ENCODE results near the gene MARVELD3.

DNA sequence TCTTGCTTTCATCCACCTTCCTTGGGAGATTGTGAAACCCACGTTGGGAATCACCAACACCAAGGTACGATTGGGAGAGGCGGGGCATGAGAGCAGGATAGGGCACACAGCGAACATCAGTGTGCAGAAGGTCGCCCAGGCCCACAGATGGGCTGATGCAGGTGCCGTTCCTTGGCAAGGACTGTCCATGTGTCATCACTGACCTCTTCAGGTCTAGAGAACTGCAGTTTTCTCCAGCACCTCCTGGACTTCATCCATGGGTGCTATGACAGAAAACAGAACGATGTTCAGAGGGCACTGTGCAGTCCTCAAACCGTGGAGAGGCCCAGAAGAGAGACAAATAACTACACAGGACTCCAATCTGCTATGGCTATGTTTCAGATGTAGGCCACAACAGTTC, 25.2 kb upstream of the MARVELD3 start:
- TF ChIP-seq EZH2 (IDR thresholded peaks at IDR 0.05; ENCODE audit: low read length, unreplicated experiment): no peak
- TF ChIP-seq, protein P1, sequence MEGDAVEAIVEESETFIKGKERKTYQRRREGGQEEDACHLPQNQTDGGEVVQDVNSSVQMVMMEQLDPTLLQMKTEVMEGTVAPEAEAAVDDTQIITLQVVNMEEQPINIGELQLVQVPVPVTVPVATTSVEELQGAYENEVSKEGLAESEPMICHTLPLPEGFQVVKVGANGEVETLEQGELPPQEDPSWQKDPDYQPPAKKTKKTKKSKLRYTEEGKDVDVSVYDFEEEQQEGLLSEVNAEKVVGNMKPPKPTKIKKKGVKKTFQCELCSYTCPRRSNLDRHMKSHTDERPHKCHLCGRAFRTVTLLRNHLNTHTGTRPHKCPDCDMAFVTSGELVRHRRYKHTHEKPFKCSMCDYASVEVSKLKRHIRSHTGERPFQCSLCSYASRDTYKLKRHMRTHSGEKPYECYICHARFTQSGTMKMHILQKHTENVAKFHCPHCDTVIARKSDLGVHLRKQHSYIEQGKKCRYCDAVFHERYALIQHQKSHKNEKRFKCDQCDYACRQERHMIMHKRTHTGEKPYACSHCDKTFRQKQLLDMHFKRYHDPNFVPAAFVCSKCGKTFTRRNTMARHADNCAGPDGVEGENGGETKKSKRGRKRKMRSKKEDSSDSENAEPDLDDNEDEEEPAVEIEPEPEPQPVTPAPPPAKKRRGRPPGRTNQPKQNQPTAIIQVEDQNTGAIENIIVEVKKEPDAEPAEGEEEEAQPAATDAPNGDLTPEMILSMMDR (conservative IDR thresholded peaks at IDR 0.05; ENCODE audit: low read depth, low read length): no peak

Measured in PC-3 (cell line).